Lung (tissue), 12 donors: ENCODE results near the gene UGT2B11. TPM values are rescaled to one million over a fixed set of nuclear protein-coding genes. Genes with fewer than 3 reads are reported as not detected.
"Not testable (repeated sequence)": the region's sequence is repeated elsewhere in the genome, so short reads cannot be mapped to it uniquely, and the experiment has no call there.

ENCODE experiments used
- ATAC-seq: fragments of 200-7000 bp; cut with Tn5 transposase; one replicate; pipeline ENCODE4 v1.9.1; 2020; ENCODE audit warnings: moderate number of reproducible peaks; ENCODE audit not compliant: insufficient read depth, low FRiP score
- DNase-seq, 3 donors: peaks; one replicate each; pipeline ENCODE4 v3.0.0-alpha.2; 2013 to 2017
- H3K27ac ChIP-seq, 2 donors: one replicate each; pipeline ENCODE4 v1.5.1; 2013; ENCODE audit warnings: mild to moderate bottlenecking in 2 of 2, moderate library complexity in 2 of 2, control low read depth in 1 of 2, inconsistent platforms in 1 of 2, low read depth in 1 of 2, low read length in 1 of 2
- H3K27me3 ChIP-seq, 3 donors: one replicate each; pipeline ENCODE4 v1.5.1; 2013; ENCODE audit warnings: low read length in 2 of 3; ENCODE audit not compliant: control insufficient read depth in 3 of 3, insufficient read depth in 3 of 3
- H3K36me3 ChIP-seq, 4 donors: one replicate each; pipeline ENCODE4 v1.5.1; 2013; ENCODE audit warnings: low read length in 4 of 4, mild to moderate bottlenecking in 1 of 4, moderate library complexity in 1 of 4; ENCODE audit not compliant: control insufficient read depth in 4 of 4, insufficient read depth in 4 of 4
- H3K4me1 ChIP-seq, 5 donors: one replicate each; pipeline ENCODE4 v1.5.1; 2013; ENCODE audit warnings: low read length in 5 of 5, mild to moderate bottlenecking in 2 of 5, moderate library complexity in 1 of 5; ENCODE audit not compliant: control insufficient read depth in 5 of 5, insufficient read depth in 5 of 5
- H3K4me3 ChIP-seq: one replicate; pipeline ENCODE4 v1.5.1; 2013; ENCODE audit warnings: mild to moderate bottlenecking, control low read depth, moderate library complexity
- H3K9ac ChIP-seq, 2 donors: one replicate each; pipeline ENCODE4 v1.5.1; 2013; ENCODE audit warnings: low read length in 2 of 2, control low read depth in 1 of 2; ENCODE audit not compliant: insufficient read depth in 1 of 2
- H3K9me3 ChIP-seq, 4 donors: one replicate each; pipeline ENCODE4 v1.5.1; 2013; ENCODE audit warnings: low read length in 3 of 4, mild to moderate bottlenecking in 1 of 4, moderate library complexity in 1 of 4; ENCODE audit not compliant: control insufficient read depth in 4 of 4, insufficient read depth in 3 of 4
- WGBS, 2 donors: extraction: QIAGEN DNeasy Blood & Tissue Kit; methylation state at CpG; one replicate each; pipeline ENCODE4 v1.1.7; 2013; 5-methylcytosine and 5-hydroxymethylcytosine counted together
- polyA plus RNA-seq, 2 donors: library from polyadenylated mRNA; stranded (reverse); fragments of 200-250 nt; gene quantifications; one replicate each; pipeline ENCODE4 v1.2.1, GENCODE V29; 2013
- total RNA-seq, 2 donors: library from RNA; depleted of rRNA in 1 of 2; stranded (reverse); fragments of >200 nt in 1 of 2; gene quantifications; one replicate each; pipeline ENCODE4 v1.2.1, GENCODE V29; 2014 to 2021
- TF ChIP-seq, protein P1 (sequence below): IDR thresholded peaks from 2 replicates; pipeline ENCODE4 v1.5.1; 2012; ENCODE audit warnings: mild to moderate bottlenecking; ENCODE audit errors: control extremely low read depth, extremely low read depth
- donor health status: control.
- donor health status: control.
- donor health status: Bipolar disorder and iron deficiency.
- donor health status: healthy.
- donor health status: DM: yes; HTN: yes; CAD: no.

UGT2B11 gene
- total and polyA plus RNA-seq, 4 donors: not detected

GRCh38 chr4:69210911-69211310 lies 3.6 kb downstream of the UGT2B11 start:
- 88 to 94% methylated on average over 1 of the region's 1 CpG for WGBS, 2 donors
- H3K27me3 ChIP-seq: no peaks in the 10 kb centered on the region
- TF ChIP-seq, protein P1, sequence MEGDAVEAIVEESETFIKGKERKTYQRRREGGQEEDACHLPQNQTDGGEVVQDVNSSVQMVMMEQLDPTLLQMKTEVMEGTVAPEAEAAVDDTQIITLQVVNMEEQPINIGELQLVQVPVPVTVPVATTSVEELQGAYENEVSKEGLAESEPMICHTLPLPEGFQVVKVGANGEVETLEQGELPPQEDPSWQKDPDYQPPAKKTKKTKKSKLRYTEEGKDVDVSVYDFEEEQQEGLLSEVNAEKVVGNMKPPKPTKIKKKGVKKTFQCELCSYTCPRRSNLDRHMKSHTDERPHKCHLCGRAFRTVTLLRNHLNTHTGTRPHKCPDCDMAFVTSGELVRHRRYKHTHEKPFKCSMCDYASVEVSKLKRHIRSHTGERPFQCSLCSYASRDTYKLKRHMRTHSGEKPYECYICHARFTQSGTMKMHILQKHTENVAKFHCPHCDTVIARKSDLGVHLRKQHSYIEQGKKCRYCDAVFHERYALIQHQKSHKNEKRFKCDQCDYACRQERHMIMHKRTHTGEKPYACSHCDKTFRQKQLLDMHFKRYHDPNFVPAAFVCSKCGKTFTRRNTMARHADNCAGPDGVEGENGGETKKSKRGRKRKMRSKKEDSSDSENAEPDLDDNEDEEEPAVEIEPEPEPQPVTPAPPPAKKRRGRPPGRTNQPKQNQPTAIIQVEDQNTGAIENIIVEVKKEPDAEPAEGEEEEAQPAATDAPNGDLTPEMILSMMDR: no peak

DNA sequence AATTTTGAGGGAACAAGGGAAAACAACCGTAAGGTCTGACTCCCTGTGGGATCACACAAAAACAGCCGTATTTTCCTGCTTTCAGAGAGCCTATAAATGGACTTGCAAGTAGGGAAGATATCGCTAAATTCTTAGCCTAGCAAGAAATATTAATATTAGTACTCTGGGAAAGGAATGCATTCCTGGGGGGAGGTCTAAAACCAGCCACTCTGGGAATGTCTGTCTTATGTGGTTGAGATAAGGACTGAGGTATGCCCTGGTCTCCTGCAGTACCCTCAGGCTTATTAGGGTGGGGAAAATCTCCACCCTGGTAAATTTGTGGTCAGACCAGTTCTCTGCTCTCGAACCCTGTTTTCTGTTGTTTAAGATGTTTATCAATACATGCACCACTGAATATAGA lies 16.0 kb downstream of the UGT2B11 start:
- WGBS, 2 donors: 84 to 86% methylated on average over 4 of the region's 4 CpGs

More at GRCh38 chr4:69210911-69211310, 3.6 kb downstream of the UGT2B11 start:
- H3K4me1 ChIP-seq: no peaks in the 10 kb centered on the region
- no peak overlapping the region for H3K4me3 ChIP-seq
- DNase-seq (no peak), ATAC-seq (no peak)
- no peak overlapping the region for H3K9ac ChIP-seq
- H3K9me3 ChIP-seq: no peaks in the 10 kb centered on the region
- H3K36me3 ChIP-seq: no peaks in the 10 kb centered on the region
- H3K27ac ChIP-seq: no peak overlapping the region

GRCh38 chr4:69196209-69196965 lies 18.2 kb downstream of the UGT2B11 start:
- Histone ChIP-seq H3K4me1 (no peaks in the 10 kb centered on the region), H3K27ac (no peak overlapping the region), H3K36me3 (no peaks in the 10 kb centered on the region), H3K9ac (no peak overlapping the region), H3K4me3 (no peak overlapping the region), H3K9me3 (peaks cover 0 to 5% (median 0%) of the 10 kb centered on the region in 4 donors), H3K27me3 (no peaks in the 10 kb centered on the region)
- DNase-seq: no peak
- ATAC-seq: no peak
- WGBS, 2 donors: 91 to 92% methylated on average over 3 of the region's 3 CpGs
- TF ChIP-seq, protein P1: no peak

More for the DNA sequence above, 16.0 kb downstream of the UGT2B11 start:
- ATAC-seq, H3K27ac ChIP-seq, H3K9ac ChIP-seq, H3K27me3 ChIP-seq, H3K4me1 ChIP-seq, DNase-seq, H3K9me3 ChIP-seq, H3K36me3 ChIP-seq, H3K4me3 ChIP-seq: not testable (repeated sequence)

DNA sequence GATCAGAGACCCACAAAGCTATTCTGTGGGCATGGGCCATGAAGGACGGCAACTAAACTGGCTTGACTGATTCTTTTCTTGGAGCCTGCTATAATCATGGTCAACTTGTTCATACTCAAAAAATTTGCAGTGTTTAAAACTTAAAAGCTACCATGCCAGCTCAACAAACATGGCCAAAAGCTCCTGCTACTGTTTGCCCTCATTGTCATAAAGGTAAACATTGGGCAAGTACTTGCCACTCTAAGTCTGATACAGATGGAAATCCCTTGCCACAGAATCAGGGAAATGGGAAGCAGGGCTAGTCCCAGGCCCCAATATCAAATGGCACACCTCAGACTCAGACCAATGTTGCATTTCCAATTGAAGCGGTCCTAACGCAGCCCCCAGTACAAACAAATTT lies 20.4 kb downstream of the UGT2B11 start:
- TF ChIP-seq, protein P1: no peak
- Histone ChIP-seq H3K27me3 (no peaks in the 10 kb centered on the region), H3K9ac (no peak overlapping the region), H3K27ac (no peak overlapping the region), H3K4me3 (no peak overlapping the region), H3K4me1 (no peaks in the 10 kb centered on the region), H3K36me3 (no peaks in the 10 kb centered on the region), H3K9me3 (peaks cover 0 to 5% (median 0%) of the 10 kb centered on the region in 4 donors)
- DNase-seq (no peak), ATAC-seq (no peak)
- 85 to 96% methylated on average over 3 of the region's 3 CpGs for WGBS, 2 donors

- not testable (repeated sequence) for H3K27ac ChIP-seq, H3K9ac ChIP-seq, ATAC-seq, DNase-seq, H3K4me3 ChIP-seq, H3K36me3 ChIP-seq, H3K4me1 ChIP-seq, H3K9me3 ChIP-seq, H3K27me3 ChIP-seq
- 78 to 86% methylated on average over 3 of the region's 3 CpGs for WGBS, 2 donors
These were observed 22.6 kb downstream of the UGT2B11 start for GRCh38 chr4:69191905-69192304.

GRCh38 chr4:69190621-69191020 lies 23.9 kb downstream of the UGT2B11 start:
- H3K9ac ChIP-seq, H3K27me3 ChIP-seq, H3K27ac ChIP-seq, H3K36me3 ChIP-seq, H3K4me1 ChIP-seq, DNase-seq, ATAC-seq, H3K9me3 ChIP-seq, H3K4me3 ChIP-seq: not testable (repeated sequence)
- WGBS, 2 donors: 42 to 47% methylated on average over 1 of the region's 1 CpG
